ENCODE data around the gene TET1.

DNA sequence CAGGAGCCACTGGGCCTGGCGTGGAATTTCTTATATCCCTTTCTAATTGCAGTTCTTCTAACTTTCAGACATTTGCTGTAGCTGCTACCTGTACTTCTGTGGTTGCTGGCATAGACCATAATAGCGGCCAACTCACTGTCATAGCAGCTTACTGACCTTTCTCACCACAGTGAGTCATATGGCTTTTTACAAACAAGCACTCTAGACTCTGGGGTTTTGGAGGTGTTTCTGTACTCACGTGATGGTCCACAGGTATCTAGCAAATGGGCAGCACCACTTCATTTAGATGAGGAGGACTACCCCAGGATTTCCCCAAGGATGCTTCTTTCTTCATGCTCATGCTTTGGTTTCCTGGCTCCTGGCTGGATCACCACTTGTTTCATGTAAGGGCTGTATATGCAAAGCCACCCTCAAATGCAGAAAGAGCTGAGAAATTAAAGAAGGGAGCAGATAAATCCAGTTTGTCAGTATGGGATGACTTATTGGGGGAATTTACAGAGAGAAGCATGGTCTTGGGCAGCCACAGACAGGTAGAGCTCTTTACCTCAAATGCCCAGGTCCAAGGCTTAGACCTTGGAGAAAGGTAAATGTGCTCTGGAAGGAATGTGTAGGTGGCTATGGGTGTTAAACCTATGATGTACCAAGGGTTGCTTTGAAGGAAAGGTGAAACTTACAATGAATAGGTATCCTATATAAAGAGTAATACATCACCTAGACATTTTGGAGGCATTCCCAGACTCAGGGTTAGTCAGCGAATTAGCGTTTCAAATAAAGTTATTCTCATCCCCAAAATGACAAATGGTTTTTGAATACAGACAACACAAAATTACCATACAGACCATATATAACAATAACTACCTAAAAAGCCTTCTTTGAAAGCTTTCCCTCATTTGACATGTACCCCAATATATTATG is 16.9 kb upstream of the TET1 start:
- no peak for TF ChIP-seq EZH2 (IDR thresholded peaks at IDR 0.05; ENCODE audit: insufficient read depth, poor library complexity, severe bottlenecking)
- no peak for TF ChIP-seq EZH2phosphoT487 (IDR thresholded peaks at IDR 0.05; ENCODE audit: insufficient read depth, low read depth)
